ENCODE results near the gene MTOR.

DNA sequence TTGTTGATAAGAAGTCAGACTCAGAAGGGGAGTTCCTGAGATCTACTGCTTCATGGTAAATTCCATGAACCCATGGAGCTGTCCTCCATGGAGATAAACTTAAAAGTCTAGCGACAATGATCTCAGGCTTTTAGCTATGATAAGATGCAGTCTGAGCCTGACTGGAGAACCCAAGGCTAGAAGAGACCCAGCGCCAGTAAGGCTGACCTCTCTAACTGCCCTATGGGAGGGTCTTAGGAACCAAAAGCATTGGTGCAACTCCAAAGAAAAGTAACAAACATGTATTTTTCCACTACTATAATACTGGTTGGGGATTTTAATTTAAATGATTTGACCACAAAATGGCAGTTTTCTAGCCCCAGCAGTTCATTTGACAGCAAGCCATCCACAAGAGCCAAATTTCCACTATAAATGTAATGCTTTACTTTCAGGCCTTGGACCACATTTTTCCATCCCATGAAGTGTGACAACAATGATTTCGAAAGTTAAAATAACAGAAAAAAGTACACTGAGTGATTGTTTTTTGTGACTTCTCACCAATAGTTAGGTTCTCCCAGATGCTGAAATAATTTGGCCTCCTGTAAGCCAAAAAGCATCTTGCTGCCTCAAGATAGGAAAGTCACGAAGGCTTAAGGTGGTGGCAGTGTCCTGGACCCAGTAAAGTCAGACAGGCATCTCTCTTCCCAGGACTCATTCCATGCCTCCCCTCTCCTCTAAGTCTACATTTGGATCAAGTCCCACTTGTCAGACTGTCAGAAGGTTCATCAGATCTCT lies 119.5 kb downstream of the MTOR start:
- TF ChIP-seq GATA3 (IDR thresholded peaks at IDR 0.05; ENCODE audit: low read depth, low read length), result no peak
- no peak for TF ChIP-seq GATA2 (IDR thresholded peaks at IDR 0.05; ENCODE audit: low read depth, low read length)
